ENCODE measurements around the gene EFL1.

EFL1 gene

GRCh38 chr15:82168296-82168695 lies 94.2 kb downstream of the EFL1 start:
- H3K36me3 ChIP-seq (ENCODE audit: control insufficient read depth in 1 of 2, insufficient read depth in 2 of 2, low read length in 2 of 2), result no peaks in the 10 kb centered on the region
- no peaks in the 10 kb centered on the region for H3K27me3 ChIP-seq (ENCODE audit: insufficient read depth, low read length)
- H3K27ac ChIP-seq (ENCODE audit: low read depth, low read length), result no peak overlapping the region
- no peaks in the 10 kb centered on the region for H3K79me1 ChIP-seq (ENCODE audit: low read length)
- no peaks in the 10 kb centered on the region for H3K79me2 ChIP-seq (ENCODE audit: control insufficient read depth, insufficient read depth, low read length, poor library complexity)
- H3K9me3 ChIP-seq (ENCODE audit: insufficient read depth, low read depth, low read length), result no peaks in the 10 kb centered on the region
- no peak overlapping the region for H3K4me3 ChIP-seq (ENCODE audit: low read depth, low read length)
- H3K4ac ChIP-seq (ENCODE audit: low read depth, low read length), result no peak overlapping the region
- WGBS (ENCODE audit: extremely low coverage, insufficient coverage, insufficient read length), result no CpG with 5 or more reads among the region's 8 CpGs
- no peak overlapping the region for H3K18ac ChIP-seq (ENCODE audit: low read length)
- no peak overlapping the region for H4K8ac ChIP-seq (ENCODE audit: low read depth, low read length)
- H2BK5ac ChIP-seq (ENCODE audit: low read depth, low read length, poor library complexity), result no peak overlapping the region
- no peak overlapping the region for H2BK12ac ChIP-seq (ENCODE audit: low read length)
- no peak for DNase-seq
- no peak overlapping the region for H2AFZ ChIP-seq (ENCODE audit: insufficient read depth, low read length, poor library complexity)
- H4K91ac ChIP-seq (ENCODE audit: low read depth, low read length), result no peak overlapping the region
- no peak overlapping the region for H3K4me2 ChIP-seq (ENCODE audit: low read length)
- no peak overlapping the region for H3K14ac ChIP-seq (ENCODE audit: low read length)
- H3K23ac ChIP-seq (ENCODE audit: low read length), result no peak overlapping the region
- no peak overlapping the region for H3K9ac ChIP-seq (ENCODE audit: low read length)
- no peak overlapping the region for H2AK5ac ChIP-seq (ENCODE audit: low read length)
- no peaks in the 10 kb centered on the region for H3K4me1 ChIP-seq (ENCODE audit: control insufficient read depth in 1 of 2, insufficient read depth in 2 of 2, low read length in 2 of 2)
- H4K12ac ChIP-seq (ENCODE audit: low read depth, low read length), result no peak overlapping the region
- H2BK120ac ChIP-seq (ENCODE audit: insufficient read depth, low read length, poor library complexity), result no peak overlapping the region

GRCh38 chr15:82165948-82166376 lies 96.6 kb downstream of the EFL1 start:
- Histone ChIP-seq H4K91ac (ENCODE audit: low read depth, low read length) (no peak overlapping the region), H3K23ac (ENCODE audit: low read length) (no peak overlapping the region), H4K8ac (ENCODE audit: low read depth, low read length) (no peak overlapping the region), H3K27me3 (ENCODE audit: insufficient read depth, low read length) (no peaks in the 10 kb centered on the region), H2AK5ac (ENCODE audit: low read length) (no peak overlapping the region), H2BK5ac (ENCODE audit: low read depth, low read length, poor library complexity) (no peak overlapping the region), H4K12ac (ENCODE audit: low read depth, low read length) (no peak overlapping the region), H2BK120ac (ENCODE audit: insufficient read depth, low read length, poor library complexity) (no peak overlapping the region), H2AFZ (ENCODE audit: insufficient read depth, low read length, poor library complexity) (no peak overlapping the region), H3K9me3 (ENCODE audit: insufficient read depth, low read depth, low read length) (no peaks in the 10 kb centered on the region), H3K18ac (ENCODE audit: low read length) (no peak overlapping the region), H2BK12ac (ENCODE audit: low read length) (no peak overlapping the region), H3K79me1 (ENCODE audit: low read length) (no peaks in the 10 kb centered on the region), H3K4me1 (ENCODE audit: control insufficient read depth in 1 of 2, insufficient read depth in 2 of 2, low read length in 2 of 2) (no peaks in the 10 kb centered on the region), H3K4ac (ENCODE audit: low read depth, low read length) (no peak overlapping the region), H3K4me2 (ENCODE audit: low read length) (no peak overlapping the region), H3K9ac (ENCODE audit: low read length) (no peak overlapping the region), H3K36me3 (ENCODE audit: control insufficient read depth in 1 of 2, insufficient read depth in 2 of 2, low read length in 2 of 2) (no peaks in the 10 kb centered on the region), H3K4me3 (ENCODE audit: low read depth, low read length) (no peak overlapping the region), H3K79me2 (ENCODE audit: control insufficient read depth, insufficient read depth, low read length, poor library complexity) (no peaks in the 10 kb centered on the region), H3K27ac (ENCODE audit: low read depth, low read length) (no peak overlapping the region), H3K14ac (ENCODE audit: low read length) (no peak overlapping the region)
- WGBS (ENCODE audit: extremely low coverage, insufficient coverage, insufficient read length), result no CpG with 5 or more reads among the region's 1 CpG
- peak; percentile 9 to 46 for DNase-seq

- Histone ChIP-seq H2AK5ac (ENCODE audit: low read length) (no peak overlapping the region), H3K4ac (ENCODE audit: low read depth, low read length) (no peak overlapping the region), H3K18ac (ENCODE audit: low read length) (no peak overlapping the region), H2BK120ac (ENCODE audit: insufficient read depth, low read length, poor library complexity) (no peak overlapping the region), H2BK12ac (ENCODE audit: low read length) (no peak overlapping the region), H3K79me2 (ENCODE audit: control insufficient read depth, insufficient read depth, low read length, poor library complexity) (no peaks in the 10 kb centered on the region), H4K12ac (ENCODE audit: low read depth, low read length) (no peak overlapping the region), H4K8ac (ENCODE audit: low read depth, low read length) (no peak overlapping the region), H2BK5ac (ENCODE audit: low read depth, low read length, poor library complexity) (no peak overlapping the region), H3K27ac (ENCODE audit: low read depth, low read length) (no peak overlapping the region), H3K23ac (ENCODE audit: low read length) (no peak overlapping the region), H3K27me3 (ENCODE audit: insufficient read depth, low read length) (no peaks in the 10 kb centered on the region), H3K14ac (ENCODE audit: low read length) (no peak overlapping the region), H3K36me3 (ENCODE audit: control insufficient read depth in 1 of 2, insufficient read depth in 2 of 2, low read length in 2 of 2) (peaks cover 0 to 2% of the 10 kb centered on the region in 2 experiments), H3K4me2 (ENCODE audit: low read length) (no peak overlapping the region), H4K91ac (ENCODE audit: low read depth, low read length) (no peak overlapping the region), H3K79me1 (ENCODE audit: low read length) (no peaks in the 10 kb centered on the region), H2AFZ (ENCODE audit: insufficient read depth, low read length, poor library complexity) (no peak overlapping the region), H3K4me3 (ENCODE audit: low read depth, low read length) (no peak overlapping the region), H3K4me1 (ENCODE audit: control insufficient read depth in 1 of 2, insufficient read depth in 2 of 2, low read length in 2 of 2) (peaks cover 0 to 2% of the 10 kb centered on the region in 2 experiments), H3K9ac (ENCODE audit: low read length) (no peak overlapping the region), H3K9me3 (ENCODE audit: insufficient read depth, low read depth, low read length) (no peaks in the 10 kb centered on the region)
- WGBS (ENCODE audit: extremely low coverage, insufficient coverage, insufficient read length), result no CpG with 5 or more reads among the region's 2 CpGs
- peak; percentile 41 to 72 for DNase-seq
These were observed 102.6 kb downstream of the EFL1 start for GRCh38 chr15:82159922-82160321.

GRCh38 chr15:82158811-82159210 lies 103.7 kb downstream of the EFL1 start:
- no peak overlapping the region for H2BK5ac ChIP-seq (ENCODE audit: low read depth, low read length, poor library complexity)
- no peaks in the 10 kb centered on the region for H3K79me1 ChIP-seq (ENCODE audit: low read length)
- H3K9ac ChIP-seq (ENCODE audit: low read length), result no peak overlapping the region
- H2AK5ac ChIP-seq (ENCODE audit: low read length), result no peak overlapping the region
- H2BK12ac ChIP-seq (ENCODE audit: low read length), result no peak overlapping the region
- no peaks in the 10 kb centered on the region for H3K79me2 ChIP-seq (ENCODE audit: control insufficient read depth, insufficient read depth, low read length, poor library complexity)
- no peak overlapping the region for H3K14ac ChIP-seq (ENCODE audit: low read length)
- no peak overlapping the region for H3K18ac ChIP-seq (ENCODE audit: low read length)
- H3K4me2 ChIP-seq (ENCODE audit: low read length), result no peak overlapping the region
- no CpG with 5 or more reads among the region's 4 CpGs for WGBS (ENCODE audit: extremely low coverage, insufficient coverage, insufficient read length)
- H3K4ac ChIP-seq (ENCODE audit: low read depth, low read length), result no peak overlapping the region
- no peak overlapping the region for H3K27ac ChIP-seq (ENCODE audit: low read depth, low read length)
- H2BK120ac ChIP-seq (ENCODE audit: insufficient read depth, low read length, poor library complexity), result no peak overlapping the region
- H4K8ac ChIP-seq (ENCODE audit: low read depth, low read length), result no peak overlapping the region
- no peak for DNase-seq
- peaks cover 0 to 2% of the 10 kb centered on the region in 2 experiments for H3K36me3 ChIP-seq (ENCODE audit: control insufficient read depth in 1 of 2, insufficient read depth in 2 of 2, low read length in 2 of 2)
- no peak overlapping the region for H4K12ac ChIP-seq (ENCODE audit: low read depth, low read length)
- H3K9me3 ChIP-seq (ENCODE audit: insufficient read depth, low read depth, low read length), result no peaks in the 10 kb centered on the region
- H3K4me3 ChIP-seq (ENCODE audit: low read depth, low read length), result no peak overlapping the region
- no peaks in the 10 kb centered on the region for H3K27me3 ChIP-seq (ENCODE audit: insufficient read depth, low read length)
- no peak overlapping the region for H2AFZ ChIP-seq (ENCODE audit: insufficient read depth, low read length, poor library complexity)
- no peak overlapping the region for H4K91ac ChIP-seq (ENCODE audit: low read depth, low read length)
- H3K4me1 ChIP-seq (ENCODE audit: control insufficient read depth in 1 of 2, insufficient read depth in 2 of 2, low read length in 2 of 2), result peaks cover 0 to 2% of the 10 kb centered on the region in 2 experiments
- no peak overlapping the region for H3K23ac ChIP-seq (ENCODE audit: low read length)

Measured in trophoblast cell (in vitro differentiated cells and primary cell).